WTC11 (cell line): ENCODE results near the gene C11orf97. TPM values are rescaled to one million over a fixed set of nuclear protein-coding genes. Genes with fewer than 3 reads are reported as not detected.

Experiments used
- ATAC-seq: fragments of 200-7000 bp; cut with Tn5 transposase; 2 replicates; pipeline ENCODE4 v1.10.0; 2021; ENCODE audit warnings: mild to moderate bottlenecking, moderate library complexity
- CTCF ChIA-PET: fragments of 300-600 bp; sonication (Branson Sonifier 250); formaldehyde crosslinking; loops from one replicate; lab custom pipeline; 2021; ENCODE audit warnings: antibody characterized with exemption; lab: Charles Lee
- POLR2A ChIA-PET: fragments of 350-600 bp; sonication (Branson Sonifier 250); formaldehyde crosslinking; loops from one replicate; lab custom pipeline; 2021; ENCODE audit warnings: antibody characterized with exemption; lab: Charles Lee
- DNase-seq: peaks from one replicate; pipeline ENCODE4 v3.0.0; 2021; ENCODE audit warnings: low spot score
- H3K27ac Mint-ChIP-seq: 2 replicates; pipeline ENCODE4 v1.8.0; 2021; ENCODE audit warnings: mixed read lengths
- H3K27me3 Mint-ChIP-seq: 2 replicates; pipeline ENCODE4 v1.8.0; 2021; ENCODE audit warnings: low read depth, mild to moderate bottlenecking, moderate library complexity, mixed read lengths
- H3K36me3 Mint-ChIP-seq: 2 replicates; pipeline ENCODE4 v1.8.0; 2021; ENCODE audit warnings: mixed read lengths
- H3K4me1 Mint-ChIP-seq: 2 replicates; pipeline ENCODE4 v1.8.0; 2022; ENCODE audit warnings: mixed read lengths
- H3K4me3 Mint-ChIP-seq: 2 replicates; pipeline ENCODE4 v1.8.0; 2021; ENCODE audit warnings: mild to moderate bottlenecking, moderate library complexity, mixed read lengths
- H3K9me3 Mint-ChIP-seq: 2 replicates; pipeline ENCODE4 v1.8.0; 2021; ENCODE audit warnings: mixed read lengths
- ATF1 ChIP-seq: sonication (generic); formaldehyde crosslinking; IDR thresholded peaks from 2 replicates; pipeline ENCODE4 v1.8.1; 2023; ENCODE audit warnings: mild to moderate bottlenecking, moderate library complexity, missing genetic modification reagents
- CBFB ChIP-seq: sonication (generic); formaldehyde crosslinking; IDR thresholded peaks from 2 replicates; pipeline ENCODE4 v1.8.1; 2022; ENCODE audit warnings: mild to moderate bottlenecking, low read depth, missing genetic modification reagents
- CREM ChIP-seq: sonication (generic); formaldehyde crosslinking; IDR thresholded peaks from 2 replicates; pipeline ENCODE4 v1.8.1; 2022; ENCODE audit warnings: mild to moderate bottlenecking, missing genetic modification reagents, moderate library complexity
- CTCF ChIP-seq: fragments of 200-600 bp; IDR thresholded peaks from 2 replicates; pipeline ENCODE4 v1.8.0; 2022; ENCODE audit warnings: antibody characterized with exemption
- E2F4 ChIP-seq: sonication (generic); formaldehyde crosslinking; IDR thresholded peaks from 2 replicates; pipeline ENCODE4 v1.8.1; 2022; ENCODE audit warnings: low read depth, mild to moderate bottlenecking, moderate library complexity, missing genetic modification reagents, borderline replicate concordance
- GRHL2 ChIP-seq: fragments of 250-450 bp; sonication (Bioruptor Pico); IDR thresholded peaks from 2 replicates; pipeline ENCODE4 v1.8.0; 2022; ENCODE audit warnings: mild to moderate bottlenecking, moderate library complexity; ENCODE audit not compliant: insufficient replicate concordance, severe bottlenecking
- GTF2I ChIP-seq: fragments of 250-450 bp; sonication (Bioruptor Pico); conservative IDR thresholded peaks from 2 replicates; pipeline ENCODE4 v1.4.0; 2021; ENCODE audit warnings: mild to moderate bottlenecking
- HMGA2 ChIP-seq: fragments of 250-450 bp; sonication (Bioruptor Pico); IDR thresholded peaks from 2 replicates; pipeline ENCODE4 v1.4.0; 2021; ENCODE audit warnings: mild to moderate bottlenecking, moderate library complexity
- JAZF1 ChIP-seq: fragments of 250-450 bp; sonication (Bioruptor Pico); IDR thresholded peaks from 2 replicates; pipeline ENCODE4 v1.9.0; 2021; ENCODE audit warnings: moderate library complexity, mild to moderate bottlenecking, inconsistent platforms
- JUN ChIP-seq: sonication (generic); formaldehyde crosslinking; IDR thresholded peaks from 2 replicates; pipeline ENCODE4 v1.8.0; 2023; ENCODE audit warnings: mild to moderate bottlenecking, missing genetic modification reagents
- MXD4 ChIP-seq: fragments of 250-450 bp; sonication (Bioruptor Pico); IDR thresholded peaks from 2 replicates; pipeline ENCODE4 v1.8.0; 2021; ENCODE audit warnings: mild to moderate bottlenecking, moderate library complexity, borderline replicate concordance
- NFE2L1 ChIP-seq: sonication (generic); formaldehyde crosslinking; IDR thresholded peaks from 2 replicates; pipeline ENCODE4 v1.8.1; 2023; ENCODE audit warnings: missing genetic modification reagents
- NR2C2 ChIP-seq: sonication (generic); formaldehyde crosslinking; IDR thresholded peaks from 2 replicates; pipeline ENCODE4 v1.8.0; 2022; ENCODE audit warnings: mild to moderate bottlenecking, missing genetic modification reagents
- PRDM15 ChIP-seq: sonication (generic); formaldehyde crosslinking; IDR thresholded peaks from 2 replicates; pipeline ENCODE4 v1.8.0; 2022; ENCODE audit warnings: missing genetic modification reagents
- ZBTB21 ChIP-seq: sonication (generic); formaldehyde crosslinking; IDR thresholded peaks from 2 replicates; pipeline ENCODE4 v1.8.1; 2023; ENCODE audit warnings: mild to moderate bottlenecking, missing genetic modification reagents, borderline replicate concordance
- ZNF138 ChIP-seq: sonication (generic); formaldehyde crosslinking; conservative IDR thresholded peaks from 2 replicates; pipeline ENCODE4 v1.8.1; 2022; ENCODE audit warnings: mild to moderate bottlenecking, moderate library complexity, missing genetic modification reagents
- ZNF263 ChIP-seq: sonication (generic); formaldehyde crosslinking; IDR thresholded peaks from 2 replicates; pipeline ENCODE4 v1.8.1; 2022; ENCODE audit warnings: low read depth, mild to moderate bottlenecking, moderate library complexity, missing genetic modification reagents
- ZNF416 ChIP-seq: fragments of 250-450 bp; sonication (Bioruptor Pico); IDR thresholded peaks from 2 replicates; pipeline ENCODE4 v1.9.0; 2021; ENCODE audit warnings: mild to moderate bottlenecking, inconsistent platforms
- total RNA-seq: library from RNA; stranded (reverse); gene quantifications from 3 replicates; pipeline ENCODE4 v1.2.3, GENCODE V29; 2021
- TF ChIP-seq, protein P1 (sequence below): fragments of 250-450 bp; sonication (Bioruptor Pico); IDR thresholded peaks from 2 replicates; pipeline ENCODE4 v2.1.2; 2022; ENCODE audit warnings: mild to moderate bottlenecking, moderate library complexity
- TF ChIP-seq, protein P2 (sequence below): sonication (generic); formaldehyde crosslinking; IDR thresholded peaks from 2 replicates; pipeline ENCODE4 v1.8.1; 2022; ENCODE audit warnings: missing genetic modification reagents, borderline replicate concordance
- TF ChIP-seq, protein P3 (sequence below): sonication (generic); formaldehyde crosslinking; IDR thresholded peaks from 2 replicates; pipeline ENCODE4 v1.8.0; 2023; ENCODE audit warnings: mild to moderate bottlenecking, missing genetic modification reagents

Gene C11orf97
- total RNA-seq, 1 experiment from 2014 or later: not detected

GRCh38 chr11:94558468-94558867 is 46.2 kb downstream of the C11orf97 start:
- Mint-ChIP-seq H3K4me1 (peaks cover 11% of the 10 kb centered on the region), H3K36me3 (no peaks in the 10 kb centered on the region), H3K4me3 (no peak overlapping the region), H3K27ac (no peak overlapping the region), H3K9me3 (no peaks in the 10 kb centered on the region), H3K27me3 (no peaks in the 10 kb centered on the region)
- no peak for DNase-seq
- ChIA-PET CTCF (no interaction called here), POLR2A (no interaction called here)
- no peak for ATAC-seq
- TF ChIP-seq CREM (CRISPR knock-in tag): no peak
- no peak for TF ChIP-seq ZBTB21 (CRISPR knock-in tag)
- no peak for TF ChIP-seq PRDM15 (CRISPR knock-in tag)
- no peak for TF ChIP-seq MXD4 (CRISPR knock-in tag)

GRCh38 chr11:94558932-94559331 is 46.7 kb downstream of the C11orf97 start:
- Mint-ChIP-seq H3K4me3 (no peak overlapping the region), H3K27ac (no peak overlapping the region), H3K36me3 (no peaks in the 10 kb centered on the region), H3K9me3 (no peaks in the 10 kb centered on the region), H3K27me3 (no peaks in the 10 kb centered on the region), H3K4me1 (peaks cover 13% of the 10 kb centered on the region)
- CTCF ChIA-PET: no interaction called here
- DNase-seq: no peak
- TF ChIP-seq MXD4 (CRISPR knock-in tag): no peak
- no peak for TF ChIP-seq HMGA2 (CRISPR knock-in tag)
- TF ChIP-seq GRHL2: no peak
- no peak for TF ChIP-seq ZNF263 (CRISPR knock-in tag)
- POLR2A ChIA-PET: no interaction called here
- ATAC-seq: no peak

GRCh38 chr11:94559361-94559760 is 47.1 kb downstream of the C11orf97 start:
- ATAC-seq: no peak
- no peak overlapping the region for H3K4me3 Mint-ChIP-seq
- ChIA-PET CTCF (no interaction called here), POLR2A (no interaction called here)
- H3K4me1 Mint-ChIP-seq: peaks cover 13% of the 10 kb centered on the region
- no peak for TF ChIP-seq MXD4 (CRISPR knock-in tag)
- no peak for TF ChIP-seq ATF1
- TF ChIP-seq, protein P1, sequence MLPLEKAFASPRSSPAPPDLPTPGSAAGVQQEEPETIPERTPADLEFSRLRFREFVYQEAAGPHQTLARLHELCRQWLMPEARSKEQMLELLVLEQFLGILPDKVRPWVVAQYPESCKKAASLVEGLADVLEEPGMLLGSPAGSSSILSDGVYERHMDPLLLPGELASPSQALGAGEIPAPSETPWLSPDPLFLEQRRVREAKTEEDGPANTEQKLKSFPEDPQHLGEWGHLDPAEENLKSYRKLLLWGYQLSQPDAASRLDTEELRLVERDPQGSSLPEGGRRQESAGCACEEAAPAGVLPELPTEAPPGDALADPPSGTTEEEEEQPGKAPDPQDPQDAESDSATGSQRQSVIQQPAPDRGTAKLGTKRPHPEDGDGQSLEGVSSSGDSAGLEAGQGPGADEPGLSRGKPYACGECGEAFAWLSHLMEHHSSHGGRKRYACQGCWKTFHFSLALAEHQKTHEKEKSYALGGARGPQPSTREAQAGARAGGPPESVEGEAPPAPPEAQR (CRISPR knock-in tag): no peak
- no peak for TF ChIP-seq E2F4 (CRISPR knock-in tag)
- TF ChIP-seq GTF2I (CRISPR knock-in tag): no peak
- no peak for TF ChIP-seq JAZF1 (CRISPR knock-in tag)
- no peak for TF ChIP-seq NFE2L1
- TF ChIP-seq NR2C2: no peak
- TF ChIP-seq ZNF416 (CRISPR knock-in tag): no peak
- TF ChIP-seq ZNF138 (CRISPR knock-in tag): no peak
- TF ChIP-seq, protein P2, sequence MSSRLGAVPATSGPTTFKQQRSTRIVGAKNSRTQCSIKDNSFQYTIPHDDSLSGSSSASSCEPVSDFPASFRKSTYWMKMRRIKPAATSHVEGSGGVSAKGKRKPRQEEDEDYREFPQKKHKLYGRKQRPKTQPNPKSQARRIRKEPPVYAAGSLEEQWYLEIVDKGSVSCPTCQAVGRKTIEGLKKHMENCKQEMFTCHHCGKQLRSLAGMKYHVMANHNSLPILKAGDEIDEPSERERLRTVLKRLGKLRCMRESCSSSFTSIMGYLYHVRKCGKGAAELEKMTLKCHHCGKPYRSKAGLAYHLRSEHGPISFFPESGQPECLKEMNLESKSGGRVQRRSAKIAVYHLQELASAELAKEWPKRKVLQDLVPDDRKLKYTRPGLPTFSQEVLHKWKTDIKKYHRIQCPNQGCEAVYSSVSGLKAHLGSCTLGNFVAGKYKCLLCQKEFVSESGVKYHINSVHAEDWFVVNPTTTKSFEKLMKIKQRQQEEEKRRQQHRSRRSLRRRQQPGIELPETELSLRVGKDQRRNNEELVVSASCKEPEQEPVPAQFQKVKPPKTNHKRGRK: no peak
- no peak for TF ChIP-seq HMGA2 (CRISPR knock-in tag)
- no peak for TF ChIP-seq JUN (CRISPR knock-in tag)
- TF ChIP-seq, protein P3, sequence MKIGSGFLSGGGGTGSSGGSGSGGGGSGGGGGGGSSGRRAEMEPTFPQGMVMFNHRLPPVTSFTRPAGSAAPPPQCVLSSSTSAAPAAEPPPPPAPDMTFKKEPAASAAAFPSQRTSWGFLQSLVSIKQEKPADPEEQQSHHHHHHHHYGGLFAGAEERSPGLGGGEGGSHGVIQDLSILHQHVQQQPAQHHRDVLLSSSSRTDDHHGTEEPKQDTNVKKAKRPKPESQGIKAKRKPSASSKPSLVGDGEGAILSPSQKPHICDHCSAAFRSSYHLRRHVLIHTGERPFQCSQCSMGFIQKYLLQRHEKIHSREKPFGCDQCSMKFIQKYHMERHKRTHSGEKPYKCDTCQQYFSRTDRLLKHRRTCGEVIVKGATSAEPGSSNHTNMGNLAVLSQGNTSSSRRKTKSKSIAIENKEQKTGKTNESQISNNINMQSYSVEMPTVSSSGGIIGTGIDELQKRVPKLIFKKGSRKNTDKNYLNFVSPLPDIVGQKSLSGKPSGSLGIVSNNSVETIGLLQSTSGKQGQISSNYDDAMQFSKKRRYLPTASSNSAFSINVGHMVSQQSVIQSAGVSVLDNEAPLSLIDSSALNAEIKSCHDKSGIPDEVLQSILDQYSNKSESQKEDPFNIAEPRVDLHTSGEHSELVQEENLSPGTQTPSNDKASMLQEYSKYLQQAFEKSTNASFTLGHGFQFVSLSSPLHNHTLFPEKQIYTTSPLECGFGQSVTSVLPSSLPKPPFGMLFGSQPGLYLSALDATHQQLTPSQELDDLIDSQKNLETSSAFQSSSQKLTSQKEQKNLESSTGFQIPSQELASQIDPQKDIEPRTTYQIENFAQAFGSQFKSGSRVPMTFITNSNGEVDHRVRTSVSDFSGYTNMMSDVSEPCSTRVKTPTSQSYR (CRISPR knock-in tag): no peak
- no peak for TF ChIP-seq CTCF
- no peak for TF ChIP-seq CBFB
- TF ChIP-seq, all 79 proteins: peak for 0
- H3K27me3 Mint-ChIP-seq: no peaks in the 10 kb centered on the region
- no peak overlapping the region for H3K27ac Mint-ChIP-seq
- H3K9me3 Mint-ChIP-seq: no peaks in the 10 kb centered on the region
- no peak for DNase-seq
- no peaks in the 10 kb centered on the region for H3K36me3 Mint-ChIP-seq
